Epithelial cell of esophagus (primary cell): ENCODE results near the gene LCN15.
A peak's percentile ranks its signal among the peaks of the same experiment; 100 is the strongest.
"Not testable (repeated sequence)": the region's sequence is repeated elsewhere in the genome, so short reads cannot be mapped to it uniquely, and the experiment has no call there.

ENCODE experiments used
- DNase-seq: peaks from one replicate; pipeline ENCODE4 v3.0.0; 2010; ENCODE audit warnings: low read depth
- H3K4me3 ChIP-seq: 2 replicates; pipeline ENCODE4 v1.5.1; 2011; ENCODE audit warnings: mild to moderate bottlenecking, low read length, control low read depth
- CTCF ChIP-seq: IDR thresholded peaks from 2 replicates; pipeline ENCODE4 v1.5.1; 2011; ENCODE audit warnings: low read depth, mild to moderate bottlenecking, low read length, control low read depth, inconsistent platforms; ENCODE audit not compliant: insufficient read depth; ENCODE audit errors: missing control alignments

Gene LCN15

GRCh38 chr9:136769710-136770191, 5.4 kb upstream of the LCN15 start:
- DNase-seq: peak; percentile 27
- no peak overlapping the region for H3K4me3 ChIP-seq
- peak; percentile 52 for TF ChIP-seq CTCF

GRCh38 chr9:136766410-136767120, 2.2 kb upstream of the LCN15 start:
- DNase-seq: peak; percentile 60
- TF ChIP-seq CTCF: peak; percentile 41
- H3K4me3 ChIP-seq: not testable (repeated sequence)

DNA sequence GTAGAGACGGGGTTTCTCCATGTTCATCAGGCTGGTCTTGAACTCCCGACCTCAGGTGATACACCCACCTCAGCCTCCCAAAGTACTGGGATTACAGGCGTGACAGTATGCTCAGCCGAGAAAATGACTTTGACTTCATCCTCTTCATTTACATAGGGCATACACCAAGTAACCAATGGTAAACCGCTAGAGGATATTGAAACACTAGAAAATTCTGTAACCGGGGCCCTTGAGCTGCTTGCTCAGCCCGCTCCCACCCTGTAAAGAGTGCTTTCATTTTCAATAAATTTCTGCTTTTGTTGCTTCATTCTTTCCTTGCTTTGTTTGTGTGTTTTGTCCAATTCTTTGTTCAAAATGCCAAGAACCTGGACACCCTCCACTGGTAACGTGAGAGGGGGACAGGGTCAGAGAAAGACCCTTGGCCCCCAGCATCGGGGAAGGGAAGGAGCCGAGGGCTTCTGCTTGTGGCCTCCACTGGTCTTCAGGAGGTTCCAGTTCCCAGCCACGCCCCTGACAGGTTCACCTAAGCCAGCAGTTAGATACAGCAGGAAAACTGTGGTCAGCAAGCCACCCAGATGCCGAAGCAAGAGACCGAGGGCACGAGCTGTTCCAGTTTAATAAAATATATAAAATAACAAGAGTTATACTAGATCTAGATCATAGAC, 1.6 kb upstream of the LCN15 start:
- DNase-seq, H3K4me3 ChIP-seq: not testable (repeated sequence)

GRCh38 chr9:136765041-136765440, 723 bp upstream of the LCN15 start:
- no peak overlapping the region for H3K4me3 ChIP-seq
- no peak for DNase-seq
- no peak for TF ChIP-seq CTCF

- no peak for DNase-seq
- no peak overlapping the region for H3K4me3 ChIP-seq
- TF ChIP-seq CTCF: no peak
Measured at GRCh38 chr9:136763649-136764035, 676 bp downstream of the LCN15 start.

- peak; percentile 36 for DNase-seq
- no peak overlapping the region for H3K4me3 ChIP-seq
- no peak for TF ChIP-seq CTCF
Measured at GRCh38 chr9:136762915-136763648, 1.2 kb downstream of the LCN15 start.

DNA sequence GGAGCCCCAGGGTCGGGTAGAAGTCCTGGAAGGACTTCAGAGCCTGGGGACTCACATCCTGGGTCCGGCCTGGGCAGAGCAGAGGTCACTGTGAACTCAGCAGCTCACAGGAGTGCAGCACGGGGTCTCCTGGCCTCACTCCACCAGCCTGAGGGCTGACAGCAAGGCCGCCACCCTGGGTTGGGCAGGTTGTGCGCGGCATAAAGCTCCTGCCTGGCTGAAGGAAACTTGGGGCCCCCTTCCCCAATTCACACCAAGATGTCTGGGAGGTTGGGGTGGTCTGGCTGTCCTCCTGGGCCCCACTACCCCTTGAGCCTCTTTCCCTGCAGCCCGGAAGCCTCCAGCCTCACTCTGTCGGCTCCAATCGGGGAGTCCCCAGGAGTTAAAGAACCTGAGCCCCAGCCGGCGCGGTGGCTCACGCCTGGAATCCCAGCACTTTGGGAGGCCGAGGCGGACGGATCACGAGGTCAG, 2.1 kb downstream of the LCN15 start:
- no peak for TF ChIP-seq CTCF
- no peak overlapping the region for H3K4me3 ChIP-seq
- DNase-seq: no peak
